HK-2 (cell line): ENCODE data around the gene HECTD1.
"Not testable (repeated sequence)": the region's sequence is repeated elsewhere in the genome, so short reads cannot be mapped to it uniquely, and the experiment has no call there.

Experiments used
- DNase-seq: peaks from one replicate; pipeline ENCODE4 v3.0.0-alpha.2; 2018; ENCODE audit not compliant: unreplicated experiment

Gene HECTD1

GRCh38 chr14:31228533-31228932 lies 20.9 kb upstream of the HECTD1 start:
- no peak for DNase-seq

- no peak for DNase-seq
Measured at GRCh38 chr14:31224808-31225207, 17.2 kb upstream of the HECTD1 start.

DNA sequence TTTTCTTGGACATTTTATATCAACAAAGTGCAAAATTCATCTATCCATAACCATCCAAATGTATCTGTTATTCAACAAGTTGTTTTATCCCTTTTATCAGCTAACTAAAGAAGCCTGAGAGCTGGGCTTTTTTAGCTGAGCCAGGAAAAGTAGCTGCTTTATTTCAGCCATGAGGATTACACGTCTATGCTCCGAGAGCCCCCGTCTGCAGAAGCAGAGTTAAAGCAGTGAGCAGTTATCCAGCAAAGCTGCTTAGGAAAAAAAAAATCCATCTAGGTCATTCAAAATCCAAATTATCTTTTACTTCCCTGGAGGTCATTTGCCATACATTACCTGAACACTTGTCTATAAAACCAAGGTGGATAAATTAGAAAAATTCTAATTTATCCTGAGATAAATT lies 15.7 kb upstream of the HECTD1 start:
- DNase-seq: no peak

- no peak for DNase-seq
Measured at GRCh38 chr14:31222834-31223233, 15.2 kb upstream of the HECTD1 start.

DNA sequence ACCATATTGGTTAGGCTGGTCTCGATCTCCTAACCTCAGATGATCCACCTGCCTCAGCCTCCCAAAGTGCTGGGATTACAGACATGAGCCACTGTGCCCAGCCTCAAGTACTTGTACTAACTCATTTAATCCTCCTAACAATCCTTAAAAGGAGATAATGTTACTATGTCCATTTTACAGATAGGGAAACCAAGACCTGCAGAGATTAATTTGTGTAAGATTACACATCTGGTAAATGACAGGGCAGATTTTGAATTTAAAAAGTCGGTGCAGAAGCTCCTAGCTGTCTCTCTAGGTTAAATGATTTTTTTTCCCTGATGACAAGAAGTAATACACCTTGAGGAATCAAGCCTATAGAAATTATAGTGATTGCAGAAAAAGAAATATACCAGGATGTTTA lies 13.7 kb upstream of the HECTD1 start:
- DNase-seq: no peak

DNA sequence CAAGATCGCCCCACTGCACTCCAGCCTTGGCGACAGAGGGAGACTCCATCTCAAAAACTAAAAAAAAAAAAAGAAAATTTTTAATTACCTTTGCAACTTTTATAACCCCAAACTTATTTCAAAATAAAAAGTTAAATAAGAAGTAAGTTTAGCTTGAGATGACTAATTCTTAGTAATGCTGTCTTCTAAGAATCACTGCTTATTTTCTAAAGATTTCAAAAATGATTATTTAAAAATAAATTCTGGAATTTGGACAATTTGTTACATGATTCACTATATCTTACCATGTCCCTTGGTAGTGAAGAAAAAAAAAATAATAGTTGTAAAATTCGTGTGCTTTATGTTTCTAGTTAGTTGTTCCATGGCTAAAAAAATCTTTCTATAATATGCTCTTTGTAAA lies 11.6 kb upstream of the HECTD1 start:
- no peak for DNase-seq

DNA sequence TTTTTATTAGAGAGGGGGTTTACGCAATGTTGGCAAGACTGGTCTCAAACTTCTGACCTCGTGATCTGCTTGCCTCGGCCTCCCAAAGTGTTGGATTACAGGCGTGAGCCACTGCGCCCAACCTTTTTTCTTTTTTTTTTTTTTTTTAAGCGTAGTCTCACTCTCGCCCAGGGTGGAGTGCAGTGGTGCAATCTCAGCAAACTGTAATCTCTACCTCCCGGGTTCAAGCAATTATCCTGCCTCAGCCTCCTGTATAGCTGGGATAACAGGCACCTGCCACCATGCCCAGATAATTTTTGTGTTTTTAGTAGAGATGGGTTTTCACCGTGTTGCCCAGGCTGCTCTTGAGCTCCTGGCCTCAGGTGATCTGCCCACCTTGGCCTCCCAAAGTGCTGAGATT lies 8.8 kb upstream of the HECTD1 start:
- no peak for DNase-seq

DNA sequence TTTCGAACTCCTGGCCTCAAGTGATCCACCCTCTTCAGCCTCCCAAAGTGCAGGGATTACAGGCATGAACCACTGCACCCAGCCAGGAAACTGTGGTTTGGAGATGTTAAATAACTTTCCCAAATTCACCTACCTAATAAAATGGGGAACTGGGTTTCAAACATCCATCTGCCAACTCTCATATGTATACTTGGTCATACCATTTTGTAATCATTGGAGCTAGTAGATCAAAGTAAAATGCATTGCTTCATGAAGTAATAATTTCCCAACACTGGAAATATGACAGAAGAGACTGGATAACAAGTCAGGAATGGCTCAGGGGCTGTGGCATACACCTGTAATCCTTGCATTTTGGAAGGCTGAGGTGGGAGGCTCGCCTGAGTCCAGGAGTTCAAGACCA lies 5.3 kb upstream of the HECTD1 start:
- DNase-seq: no peak

DNA sequence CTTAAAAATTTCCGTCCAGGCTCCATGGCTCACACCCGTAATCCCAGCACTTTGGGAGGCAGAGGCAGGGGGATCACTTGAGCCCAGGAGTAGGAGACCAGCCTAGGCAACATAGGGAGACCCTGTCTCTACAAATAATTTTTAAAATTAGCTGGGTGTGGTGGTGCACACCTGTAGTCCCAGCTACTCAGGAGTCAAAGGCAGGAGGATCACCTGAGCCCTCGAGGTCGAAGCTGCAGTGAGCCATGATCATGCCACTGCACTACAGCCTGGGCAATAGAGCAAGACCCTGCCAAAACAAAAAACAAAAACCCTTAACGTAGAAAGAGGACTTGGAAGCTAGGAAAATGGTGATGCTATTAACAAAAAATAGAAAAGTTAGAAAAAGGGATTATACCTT lies 2.0 kb upstream of the HECTD1 start:
- DNase-seq: no peak

GRCh38 chr14:31208546-31209424 lies 1.2 kb upstream of the HECTD1 start:
- DNase-seq: no peak

DNA sequence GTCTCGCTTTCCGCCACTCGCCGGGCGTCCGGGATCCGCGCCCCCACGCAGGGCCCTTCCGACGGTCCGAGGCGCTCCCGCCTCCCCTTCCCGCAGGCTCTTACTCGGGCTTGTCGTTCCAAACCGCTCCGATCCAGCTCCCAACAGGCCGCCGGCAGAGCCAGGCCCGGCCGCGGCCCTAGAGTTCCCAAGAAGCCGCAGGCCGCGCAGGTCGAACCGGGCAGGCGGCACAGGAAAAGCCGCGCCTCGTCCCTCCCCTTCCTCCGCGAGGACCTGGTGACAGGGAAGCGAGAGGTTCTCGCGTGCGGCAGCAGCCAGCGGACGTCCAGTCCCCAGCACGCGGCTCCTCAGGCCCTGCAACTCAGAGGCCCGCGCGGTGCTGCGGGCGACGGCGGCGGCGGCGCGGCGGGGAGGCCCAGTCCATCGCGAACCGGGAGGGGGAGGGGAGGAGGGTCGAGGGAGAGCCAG lies 272 bp downstream of the HECTD1 start:
- DNase-seq: no peak

DNA sequence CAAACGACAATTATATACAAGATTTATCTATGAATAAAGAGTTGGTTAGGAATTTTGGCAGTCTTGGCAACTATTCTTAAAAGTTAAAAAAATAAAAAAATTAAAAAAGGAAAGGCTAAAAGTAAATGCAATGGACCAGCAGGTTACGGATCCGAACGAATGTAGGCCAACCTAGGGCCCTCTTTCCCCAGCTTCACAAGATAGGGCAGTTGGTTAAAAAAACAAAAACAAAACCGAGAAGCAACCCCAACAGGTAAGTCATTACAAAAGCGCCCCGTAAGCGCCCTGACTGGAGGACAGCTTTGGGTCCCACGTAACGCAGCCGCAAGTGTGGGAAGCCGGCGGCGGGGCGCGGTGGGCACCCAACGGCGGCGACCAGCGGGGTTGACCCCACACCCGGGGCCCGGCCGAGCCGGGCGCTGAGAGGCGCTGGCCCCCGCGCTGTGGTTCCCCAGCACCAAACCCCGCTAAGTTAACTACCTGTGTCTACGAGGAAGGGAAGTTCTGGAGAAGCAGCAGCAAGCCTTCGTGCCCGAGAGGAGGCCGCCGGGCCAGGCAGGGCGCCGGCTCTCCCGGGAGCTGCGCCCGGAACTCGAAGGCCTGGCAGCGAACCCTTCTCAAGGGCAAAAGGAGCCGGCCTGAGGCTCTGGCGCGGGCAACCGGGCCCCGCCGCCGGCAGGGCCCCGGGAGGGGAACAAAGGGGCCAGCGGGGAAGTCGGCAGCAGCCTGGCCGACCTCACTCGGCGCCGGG lies 882 bp downstream of the HECTD1 start:
- peak; percentile 52 for DNase-seq

DNA sequence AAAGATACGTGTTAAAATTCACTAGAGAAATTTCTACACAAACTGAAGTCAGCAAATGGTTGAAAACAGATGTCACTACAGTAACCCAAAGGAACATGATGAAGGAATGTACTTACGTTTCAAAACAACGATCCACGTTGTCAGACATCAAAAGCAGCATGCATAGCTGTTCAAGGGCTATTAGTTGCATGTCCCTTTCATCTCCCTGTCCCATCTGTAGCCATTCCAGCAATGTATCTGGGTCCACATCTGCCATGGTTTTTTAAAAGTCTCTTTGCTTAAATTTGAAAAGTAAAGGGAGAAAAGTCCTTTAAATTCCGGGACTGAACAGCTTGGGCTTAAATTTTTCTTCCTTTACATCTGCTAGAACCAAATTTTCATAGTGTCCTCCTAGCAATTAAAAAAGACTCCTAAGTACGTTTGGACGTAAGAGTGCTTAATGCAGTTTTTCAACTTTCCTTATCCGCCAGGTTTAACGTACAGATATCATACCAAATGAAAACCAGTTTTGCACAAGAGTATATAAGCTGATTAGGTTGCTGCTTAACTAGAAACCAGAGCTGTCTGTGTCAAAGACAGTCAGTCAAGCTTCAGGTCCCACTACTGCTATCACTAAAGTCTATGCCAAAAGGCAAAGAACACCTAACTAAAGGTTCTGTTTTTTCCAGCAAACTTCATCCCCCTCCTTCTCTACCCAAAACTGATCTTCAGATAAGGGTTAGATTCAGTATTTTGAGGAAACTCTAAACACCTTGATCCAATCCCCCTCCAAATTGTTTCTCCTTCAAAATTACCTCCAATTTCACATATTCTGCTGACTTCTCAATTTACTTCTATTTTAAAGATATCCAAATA lies 1.7 kb downstream of the HECTD1 start:
- no peak for DNase-seq

GRCh38 chr14:31204593-31205534 lies 2.7 kb downstream of the HECTD1 start:
- no peak for DNase-seq

- DNase-seq: not testable (repeated sequence)
Measured at GRCh38 chr14:31203899-31204592, 3.5 kb downstream of the HECTD1 start.

GRCh38 chr14:31203414-31203742 lies 4.2 kb downstream of the HECTD1 start:
- no peak for DNase-seq

GRCh38 chr14:31201111-31201510 lies 6.5 kb downstream of the HECTD1 start:
- no peak for DNase-seq

GRCh38 chr14:31200702-31200990 lies 6.9 kb downstream of the HECTD1 start:
- no peak for DNase-seq

DNA sequence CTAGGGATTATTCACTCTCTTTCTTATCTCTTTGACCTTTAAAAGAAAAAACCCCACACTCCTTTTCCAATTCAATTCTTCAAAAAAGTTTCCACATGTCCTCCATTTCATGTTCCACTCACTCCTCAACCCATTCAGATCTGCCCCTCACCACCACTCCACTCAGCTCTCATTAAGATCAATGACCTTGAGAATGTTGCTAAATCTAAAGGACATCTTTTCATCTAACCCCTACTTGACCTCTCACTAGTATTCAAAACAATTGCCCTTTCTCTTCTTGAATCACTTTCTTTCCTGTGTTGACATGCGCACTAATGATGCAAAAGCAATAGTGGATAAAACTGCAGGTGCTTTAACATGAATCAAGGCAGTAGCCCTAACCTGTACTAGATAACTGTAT lies 9.9 kb downstream of the HECTD1 start:
- DNase-seq: no peak

- DNase-seq: no peak
Measured at GRCh38 chr14:31196839-31197492, 10.6 kb downstream of the HECTD1 start.
